OCI-LY3 (cell line): ENCODE data around the gene CDHR2.

Experiments used
- CTCF ChIP-seq: fragments of 200-600, 300-600 bp; sonication (generic); IDR thresholded peaks from 2 replicates; pipeline ENCODE4 v1.5.1; 2014; ENCODE audit warnings: antibody characterized with exemption, low read length, low read depth
- EZH2phosphoT487 ChIP-seq: fragments of 200-600 bp; shearing (Covaris generic); IDR thresholded peaks from 2 replicates; pipeline ENCODE4 v1.6.1; 2018; ENCODE audit warnings: antibody characterized with exemption, mixed run types, low read depth

- TF ChIP-seq CTCF (no peak), EZH2phosphoT487 (no peak)
Measured at GRCh38 chr5:176619569-176620332, 70.6 kb downstream of the CDHR2 start.
